ENCODE data around the gene TBX1.

The TBX1 gene

GRCh38 chr22:19738664-19739447, 21.7 kb upstream of the TBX1 start:
- DNase-seq, result no peak

- DNase-seq, result no peak
These were observed 21.1 kb upstream of the TBX1 start for GRCh38 chr22:19739448-19739895.

GRCh38 chr22:19739911-19740449, 20.6 kb upstream of the TBX1 start:
- DNase-seq, result no peak

- no peak for DNase-seq
These were observed 20.0 kb upstream of the TBX1 start for GRCh38 chr22:19740586-19740985.

GRCh38 chr22:19741053-19741452, 19.5 kb upstream of the TBX1 start:
- DNase-seq, result no peak

- no peak for DNase-seq
These were observed 18.2 kb upstream of the TBX1 start for GRCh38 chr22:19742160-19743066.

- no peak for DNase-seq
These were observed 17.5 kb upstream of the TBX1 start for GRCh38 chr22:19743081-19743480.

GRCh38 chr22:19743651-19744050, 16.9 kb upstream of the TBX1 start:
- no peak for DNase-seq

GRCh38 chr22:19744350-19745006, 16.1 kb upstream of the TBX1 start:
- no peak for DNase-seq

GRCh38 chr22:19745155-19746101, 15.2 kb upstream of the TBX1 start:
- no peak for DNase-seq

- no peak for DNase-seq
These were observed 13.9 kb upstream of the TBX1 start for GRCh38 chr22:19746726-19747125.

- no peak for DNase-seq
These were observed 13.0 kb upstream of the TBX1 start for GRCh38 chr22:19747551-19747950.

GRCh38 chr22:19748139-19748538, 12.4 kb upstream of the TBX1 start:
- no peak for DNase-seq

GRCh38 chr22:19748991-19749664, 11.4 kb upstream of the TBX1 start:
- no peak for DNase-seq

GRCh38 chr22:19749876-19750275, 10.7 kb upstream of the TBX1 start:
- no peak for DNase-seq

- no peak for DNase-seq
These were observed 9.8 kb upstream of the TBX1 start for GRCh38 chr22:19750507-19751490.

GRCh38 chr22:19751497-19752245, 8.9 kb upstream of the TBX1 start:
- DNase-seq, result no peak

- DNase-seq, result no peak
These were observed 7.3 kb upstream of the TBX1 start for GRCh38 chr22:19753090-19753842.
